GM12878 (cell line): ENCODE data around the gene EXOC8. TPM values are rescaled to one million over a fixed set of nuclear protein-coding genes. Genes with fewer than 3 reads are reported as not detected.

Source experiments
- ATAC-seq: fragments of 200-7000 bp; cut with Tn5 transposase; 3 replicates; pipeline ENCODE4 v1.9.1; 2020; ENCODE audit warnings: mild to moderate bottlenecking, moderate library complexity
- BruUV-seq: library from RNA; stranded (reverse); fragments of 400-500 nt; replicated peaks from 2 replicates; lab custom pipeline; 2021; lab: Mats Ljungman, UMichigan
- CTCF ChIA-PET: fragments of 300-600 bp; sonication (Branson Sonifier 250); formaldehyde crosslinking; extraction: SDS; loops from one replicate; lab custom pipeline; 2021; ENCODE audit warnings: inconsistent platforms; lab: Yijun Ruan, JAX
- POLR2A ChIA-PET: fragments of 350-600 bp; formaldehyde crosslinking; extraction: SDS; loops from one replicate; lab custom pipeline; 2021; ENCODE audit warnings: inconsistent platforms; lab: Charles Lee
- RAD21 ChIA-PET: fragments of 300-600 bp; sonication (Branson Sonifier 250); formaldehyde crosslinking; loops from one replicate; lab custom pipeline; 2023; ENCODE audit warnings: antibody characterized with exemption; ENCODE audit not compliant: unreplicated experiment; lab: Charles Lee
- SMC1A ChIA-PET: fragments of 300-600 bp; sonication (Branson Sonifier 250); formaldehyde crosslinking; loops from one replicate; lab custom pipeline; 2023; ENCODE audit not compliant: unreplicated experiment, uncharacterized antibody; lab: Charles Lee
- DNase-seq: peaks from one replicate; pipeline ENCODE4 v3.0.0-alpha.2; 2011; ENCODE audit warnings: low read depth, low spot score
- FAIRE-seq: peaks from 3 replicates; lab custom pipeline; 2011; peaks lifted over from hg19 to GRCh38; lab: Jason Lieb, UNC
- H2AFZ ChIP-seq: 2 replicates; pipeline ENCODE4 v1.6.0; 2011; ENCODE audit warnings: low read depth, low read length, control low read depth; ENCODE audit not compliant: control insufficient read depth
- H3K27ac ChIP-seq: 2 replicates; pipeline ENCODE4 v1.5.1; 2011; ENCODE audit warnings: control low read depth; ENCODE audit not compliant: control insufficient read depth, insufficient read depth
- H3K27me3 ChIP-seq, 2 experiments: replicated peaks in 1 of 2; 2 replicates each; pipeline versions ENCODE4 v1.6.0 to v1.6.1; 2011; ENCODE audit warnings: low read length in 1 of 2; ENCODE audit not compliant: control insufficient read depth in 2 of 2, insufficient read depth in 2 of 2
- H3K36me3 ChIP-seq, 2 experiments: 2 replicates each; pipeline ENCODE4 v1.5.1; 2011; ENCODE audit warnings: low read length in 1 of 2; ENCODE audit not compliant: control insufficient read depth in 2 of 2, insufficient read depth in 2 of 2
- H3K4me1 ChIP-seq: 2 replicates; pipeline ENCODE4 v1.6.1; 2011; ENCODE audit warnings: mild to moderate bottlenecking, low read length, moderate library complexity, mixed read lengths; ENCODE audit not compliant: control insufficient read depth, insufficient read depth
- H3K4me2 ChIP-seq: 2 replicates; pipeline ENCODE4 v1.6.0; 2011; ENCODE audit warnings: control low read depth; ENCODE audit not compliant: control insufficient read depth, insufficient read depth
- H3K4me3 ChIP-seq: fragments of 200-600 bp; sonication (generic); 2 replicates; pipeline ENCODE4 v1.5.1; 2016
- H3K79me2 ChIP-seq: 2 replicates; pipeline ENCODE4 v1.6.0; 2011; ENCODE audit warnings: low read length; ENCODE audit not compliant: control insufficient read depth, insufficient read depth
- H3K9ac ChIP-seq: 2 replicates; pipeline ENCODE4 v1.8.0; 2011; ENCODE audit warnings: low read length, control low read depth, mixed read lengths; ENCODE audit not compliant: control insufficient read depth, insufficient read depth
- H3K9me3 ChIP-seq: replicated peaks from 3 replicates; pipeline ENCODE4 v1.5.1; 2011; ENCODE audit warnings: mild to moderate bottlenecking, low read length; ENCODE audit not compliant: control insufficient read depth, insufficient read depth
- H4K20me1 ChIP-seq: 2 replicates; pipeline ENCODE4 v1.6.0; 2011; ENCODE audit not compliant: control insufficient read depth, insufficient read depth
- ATF3 ChIP-seq: IDR thresholded peaks from 2 replicates; pipeline ENCODE4 v1.6.1; 2011; ENCODE audit warnings: low read depth, mild to moderate bottlenecking, low read length, moderate library complexity, borderline replicate concordance; ENCODE audit errors: extremely low read depth
- BHLHE40 ChIP-seq, 2 experiments: fragments of 450-650 bp in 1 of 2; IDR thresholded peaks; 2 replicates each; pipeline ENCODE4 v1.6.1; 2011 to 2017; ENCODE audit warnings: low read depth in 2 of 2, borderline replicate concordance in 1 of 2, improper control_type of control experiment in 1 of 2, low read length in 1 of 2, mild to moderate bottlenecking in 1 of 2
- NBN ChIP-seq: fragments of 450-650 bp; IDR thresholded peaks from 2 replicates; pipeline ENCODE4 v1.6.1; 2016
- RFX5 ChIP-seq: IDR thresholded peaks from 2 replicates; pipeline ENCODE4 v1.6.1; 2011; ENCODE audit warnings: low read depth, low read length, improper control_type of control experiment
- STAT1 ChIP-seq: fragments of 450-650 bp; conservative IDR thresholded peaks from 2 replicates; pipeline ENCODE4 v1.6.1; 2014; ENCODE audit warnings: antibody characterized with exemption, mild to moderate bottlenecking
- WGBS: methylation state at CpG from one replicate; pipeline ENCODE4 v1.1.6; 2016; ENCODE audit warnings: low lambda C conversion rate; ENCODE audit not compliant: insufficient replicate concordance, insufficient coverage; ENCODE audit errors: missing lambda C conversion rate; 5-methylcytosine and 5-hydroxymethylcytosine counted together
- in situ Hi-C: fragments of 300-500 bp; cut with MboI; formaldehyde crosslinking; loops from 9 replicates; pipeline ENCODE4 v1.14.3; 2018; ENCODE audit warnings: mixed read lengths
- intact Hi-C: fragments of 100-400 bp; cut with micrococcal nuclease; formaldehyde crosslinking; loops from one replicate; pipeline ENCODE4 v1.14.2; 2022; ENCODE audit not compliant: unreplicated experiment
- polyA plus RNA-seq, 11 experiments: library from polyadenylated mRNA; depleted of rRNA in 4 of 11; unstranded in 6 of 11; stranded (reverse) in 5 of 11; fragments of >200 nt; fragmentation: Nextera tagmentation in 4 of 11; fragmentation: Illumina TruSeq in 1 of 11; extraction: Ambion mirVana in 4 of 11; extraction: Trizol in 1 of 11; gene quantifications; 1 replicate in 1 of 11; 2 replicates in 10 of 11; pipeline versions ENCODE4 v1.2.1 to v1.2.3, GENCODE V29; 2011 to 2016; ENCODE audit warnings: inconsistent platforms in 2 of 11, missing spikeins in 2 of 11, low read depth in 1 of 11
- total RNA-seq, 4 experiments: library from RNA; depleted of rRNA in 3 of 4; stranded (reverse); fragments of >200 nt in 3 of 4; fragmentation: Illumina TruSeq in 1 of 4; extraction: Trizol in 1 of 4; gene quantifications; 2 replicates each; pipeline versions ENCODE4 v1.2.1 to v1.2.3, GENCODE V29; 2013 to 2021
- TF ChIP-seq, protein P1 (sequence below): IDR thresholded peaks from 2 replicates; pipeline ENCODE4 v1.6.1; 2011; ENCODE audit warnings: borderline replicate concordance, low read depth, mild to moderate bottlenecking, moderate library complexity, low read length; ENCODE audit not compliant: insufficient read depth, poor library complexity, severe bottlenecking

EXOC8 gene
- total and polyA plus RNA-seq, 10 of the 15 experiments (the other 5 are each of a cell fraction or from before 2014, with no cell fraction given) = 2.0 to 11.3 (median 6.3) TPM

- Histone ChIP-seq H3K4me2 (no peak overlapping the region), H3K36me3 (peaks cover 0 to 6% of the 10 kb centered on the region in 2 experiments; a peak in 2 of 4 replicates), H3K4me1 (peaks cover 7% of the 10 kb centered on the region; the same call in 1 of the 2 replicates), H3K9me3 (no peaks in the 10 kb centered on the region), H3K9ac (no peak overlapping the region), H3K4me3 (no peak overlapping the region), H3K79me2 (peaks cover 19% of the 10 kb centered on the region), H3K27ac (no peak overlapping the region), H3K27me3 (no peaks in the 10 kb centered on the region), H4K20me1 (no peaks in the 10 kb centered on the region; the same call in 1 of the 2 replicates), H2AFZ (no peak overlapping the region)
- intact Hi-C loops = no loop called here
- ATAC-seq (no peak), FAIRE-seq (no peak), DNase-seq (no peak)
- WGBS = 80% methylated on average over 4 of the region's 4 CpGs
- TF ChIP-seq ATF3 = no peak
- ChIA-PET SMC1A (interaction anchor here (1.0 to 1.9 kb wide), 6 partner anchors 12 to 184 kb away, joined by 3 to 9 read pairs (median 4); no protein-coding TSS in a partner anchor), CTCF (interaction anchor here (0.8 to 1.9 kb wide), 6 partner anchors 8 to 161 kb away, joined by 3 to 4 read pairs (median 4); no protein-coding TSS in a partner anchor), POLR2A (no interaction called here), RAD21 (no interaction called here)
- BruUV-seq = no TSS peak
- in situ Hi-C loops = no loop called here
Measured at GRCh38 chr1:231374394-231374793, 36.7 kb upstream of the EXOC8 start.

DNA sequence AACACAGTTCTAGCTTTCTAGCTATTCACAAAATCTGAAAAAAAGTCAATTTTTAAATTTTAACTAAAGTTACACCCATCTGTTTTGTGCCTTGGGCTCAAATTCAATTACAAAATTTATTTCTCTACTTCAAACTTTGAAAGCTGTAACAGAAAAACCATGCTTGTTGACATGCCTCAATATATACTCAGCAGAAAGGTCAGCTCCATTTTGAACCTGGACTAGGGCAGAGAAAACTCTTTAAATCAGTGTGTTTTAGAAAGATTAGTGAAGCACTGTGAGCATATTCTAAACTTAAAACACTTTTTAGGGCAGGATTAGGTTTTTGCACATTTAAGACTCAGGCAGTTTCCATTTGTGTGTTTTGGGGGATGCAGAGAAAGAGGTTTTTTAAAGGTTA, 34.8 kb upstream of the EXOC8 start:
- BruUV-seq = no TSS peak
- no peak overlapping the region for H3K4me2 ChIP-seq
- ChIA-PET SMC1A (no interaction called here), CTCF (interaction anchor here (1.3 to 1.9 kb wide), 3 partner anchors 9 to 15 kb away, joined by 4 to 5 read pairs (median 5); no protein-coding TSS in a partner anchor), POLR2A (interaction anchor here (1.3 kb wide), 1 partner anchor 47 kb away, joined by 4 read pairs; no protein-coding TSS in a partner anchor), RAD21 (no interaction called here)
- TF ChIP-seq NBN = no peak
- no peak for TF ChIP-seq STAT1
- no peak for TF ChIP-seq RFX5
- TF ChIP-seq BHLHE40 (IDR thresholded peaks at IDR 0.05; ENCODE audit: borderline replicate concordance in 1 of 2, low read depth in 2 of 2, low read length in 1 of 2) = no peak
- TF ChIP-seq, protein P1, sequence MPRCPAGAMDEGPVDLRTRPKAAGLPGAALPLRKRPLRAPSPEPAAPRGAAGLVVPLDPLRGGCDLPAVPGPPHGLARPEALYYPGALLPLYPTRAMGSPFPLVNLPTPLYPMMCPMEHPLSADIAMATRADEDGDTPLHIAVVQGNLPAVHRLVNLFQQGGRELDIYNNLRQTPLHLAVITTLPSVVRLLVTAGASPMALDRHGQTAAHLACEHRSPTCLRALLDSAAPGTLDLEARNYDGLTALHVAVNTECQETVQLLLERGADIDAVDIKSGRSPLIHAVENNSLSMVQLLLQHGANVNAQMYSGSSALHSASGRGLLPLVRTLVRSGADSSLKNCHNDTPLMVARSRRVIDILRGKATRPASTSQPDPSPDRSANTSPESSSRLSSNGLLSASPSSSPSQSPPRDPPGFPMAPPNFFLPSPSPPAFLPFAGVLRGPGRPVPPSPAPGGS = no peak
- H3K9me3 ChIP-seq = no peaks in the 10 kb centered on the region
- ATAC-seq (no peak), DNase-seq (no peak), FAIRE-seq (no peak)
- in situ Hi-C loops = no loop called here
- H3K4me3 ChIP-seq = no peak overlapping the region
- H3K27ac ChIP-seq = no peak overlapping the region
- H3K4me1 ChIP-seq = peaks cover 3% of the 10 kb centered on the region; the same call in 1 of the 2 replicates
- no peaks in the 10 kb centered on the region for H4K20me1 ChIP-seq
- no peak overlapping the region for H2AFZ ChIP-seq
- intact Hi-C loops = no loop called here
- no peaks in the 10 kb centered on the region for H3K27me3 ChIP-seq
- no peak overlapping the region for H3K9ac ChIP-seq
- peaks cover 2 to 10% of the 10 kb centered on the region in 2 experiments; a peak in 1 of 4 replicates for H3K36me3 ChIP-seq
- peaks cover 11% of the 10 kb centered on the region for H3K79me2 ChIP-seq
